ES-I3 (cell line): ENCODE measurements around the gene ADAM29.
"Not testable (repeated sequence)": the region's sequence is repeated elsewhere in the genome, so short reads cannot be mapped to it uniquely, and the experiment has no call there.

Source experiments
- H3K36me3 ChIP-seq: 2 replicates; pipeline ENCODE4 v1.6.1; 2013; ENCODE audit warnings: mild to moderate bottlenecking, low read length, control low read depth, moderate library complexity; ENCODE audit not compliant: insufficient read depth
- H3K4me1 ChIP-seq: 2 replicates; pipeline ENCODE4 v1.6.1; 2013; ENCODE audit warnings: mild to moderate bottlenecking, control low read depth, low read length; ENCODE audit not compliant: insufficient read depth
- H3K9ac ChIP-seq: 2 replicates; pipeline ENCODE4 v1.6.1; 2013; ENCODE audit warnings: low read depth, mild to moderate bottlenecking, low read length, moderate library complexity
- H3K9me3 ChIP-seq: 2 replicates; pipeline ENCODE4 v1.6.1; 2013; ENCODE audit warnings: mild to moderate bottlenecking, low read length, moderate library complexity; ENCODE audit not compliant: control insufficient read depth, insufficient read depth

Gene ADAM29

GRCh38 chr4:174928575-174929253 lies 10.6 kb downstream of the ADAM29 start:
- no peaks in the 10 kb centered on the region for H3K9me3 ChIP-seq
- no peaks in the 10 kb centered on the region for H3K36me3 ChIP-seq
- no peaks in the 10 kb centered on the region; the same call in 1 of the 2 replicates for H3K4me1 ChIP-seq
- no peak overlapping the region for H3K9ac ChIP-seq

- H3K36me3 ChIP-seq, result no peaks in the 10 kb centered on the region
- no peaks in the 10 kb centered on the region; the same call in 1 of the 2 replicates for H3K4me1 ChIP-seq
- no peak overlapping the region for H3K9ac ChIP-seq
- no peaks in the 10 kb centered on the region for H3K9me3 ChIP-seq
Observed at GRCh38 chr4:174929346-174929745, 11.2 kb downstream of the ADAM29 start.

- no peaks in the 10 kb centered on the region for H3K36me3 ChIP-seq
- no peak overlapping the region for H3K9ac ChIP-seq
- H3K9me3 ChIP-seq, result no peaks in the 10 kb centered on the region
- H3K4me1 ChIP-seq, result no peaks in the 10 kb centered on the region; the same call in 1 of the 2 replicates
Observed at GRCh38 chr4:174930895-174931294, 12.7 kb downstream of the ADAM29 start.

GRCh38 chr4:174933083-174933482 lies 14.9 kb downstream of the ADAM29 start:
- Histone ChIP-seq H3K9ac (no peak overlapping the region), H3K9me3 (no peaks in the 10 kb centered on the region), H3K36me3 (no peaks in the 10 kb centered on the region), H3K4me1 (no peaks in the 10 kb centered on the region; the same call in 1 of the 2 replicates)

- Histone ChIP-seq H3K9ac (no peak overlapping the region), H3K4me1 (no peaks in the 10 kb centered on the region), H3K36me3 (no peaks in the 10 kb centered on the region), H3K9me3 (no peaks in the 10 kb centered on the region)
Observed at GRCh38 chr4:174934360-174934759, 16.2 kb downstream of the ADAM29 start.

GRCh38 chr4:174935607-174936006 lies 17.4 kb downstream of the ADAM29 start:
- H3K9me3 ChIP-seq, result no peaks in the 10 kb centered on the region
- no peak overlapping the region for H3K9ac ChIP-seq
- H3K4me1 ChIP-seq, result no peaks in the 10 kb centered on the region
- no peaks in the 10 kb centered on the region for H3K36me3 ChIP-seq

GRCh38 chr4:174940002-174940401 lies 21.8 kb downstream of the ADAM29 start:
- Histone ChIP-seq H3K4me1 (no peaks in the 10 kb centered on the region), H3K9ac (no peak overlapping the region), H3K9me3 (peaks cover 10% of the 10 kb centered on the region; the same call in 1 of the 2 replicates), H3K36me3 (no peaks in the 10 kb centered on the region)

GRCh38 chr4:174946246-174946645 lies 28.1 kb downstream of the ADAM29 start:
- H3K4me1 ChIP-seq, result no peaks in the 10 kb centered on the region
- no peak overlapping the region for H3K9ac ChIP-seq
- peaks cover 9% of the 10 kb centered on the region; the same call in 1 of the 2 replicates for H3K9me3 ChIP-seq

GRCh38 chr4:174948826-174949225 lies 30.7 kb downstream of the ADAM29 start:
- Histone ChIP-seq H3K4me1 (no peaks in the 10 kb centered on the region), H3K36me3 (no peaks in the 10 kb centered on the region), H3K9ac (no peak overlapping the region), H3K9me3 (peaks cover 3% of the 10 kb centered on the region; the same call in 1 of the 2 replicates)

More at GRCh38 chr4:174946246-174946645, 28.1 kb downstream of the ADAM29 start:
- no peaks in the 10 kb centered on the region for H3K36me3 ChIP-seq

- Histone ChIP-seq H3K9ac (no peak overlapping the region), H3K36me3 (no peaks in the 10 kb centered on the region), H3K9me3 (no peaks in the 10 kb centered on the region), H3K4me1 (no peaks in the 10 kb centered on the region)
Observed at GRCh38 chr4:174972911-174973310, 54.8 kb downstream of the ADAM29 start.

GRCh38 chr4:174973336-174973735 lies 55.2 kb downstream of the ADAM29 start:
- no peaks in the 10 kb centered on the region for H3K9me3 ChIP-seq
- no peak overlapping the region for H3K9ac ChIP-seq
- H3K4me1 ChIP-seq, result no peaks in the 10 kb centered on the region
- H3K36me3 ChIP-seq, result no peaks in the 10 kb centered on the region

- Histone ChIP-seq H3K9me3 (no peaks in the 10 kb centered on the region), H3K4me1 (no peaks in the 10 kb centered on the region), H3K36me3 (no peaks in the 10 kb centered on the region), H3K9ac (no peak overlapping the region)
Observed at GRCh38 chr4:174983128-174983750, 65.1 kb downstream of the ADAM29 start.

GRCh38 chr4:174983870-174984269 lies 65.7 kb downstream of the ADAM29 start:
- not testable (repeated sequence) for H3K9ac ChIP-seq, H3K36me3 ChIP-seq, H3K9me3 ChIP-seq, H3K4me1 ChIP-seq

- H3K36me3 ChIP-seq, result no peaks in the 10 kb centered on the region
- no peaks in the 10 kb centered on the region for H3K4me1 ChIP-seq
- no peaks in the 10 kb centered on the region for H3K9me3 ChIP-seq
- no peak overlapping the region for H3K9ac ChIP-seq
Observed at GRCh38 chr4:174989791-174990190, 71.6 kb downstream of the ADAM29 start.

- no peaks in the 10 kb centered on the region for H3K36me3 ChIP-seq
- H3K9ac ChIP-seq, result no peak overlapping the region
- H3K9me3 ChIP-seq, result no peaks in the 10 kb centered on the region
- no peaks in the 10 kb centered on the region for H3K4me1 ChIP-seq
Observed at GRCh38 chr4:174993916-174994315, 75.8 kb downstream of the ADAM29 start.
